GM23338 (cell line): ENCODE results near the gene TSKS. TPM values are rescaled to one million over a fixed set of nuclear protein-coding genes. Genes with fewer than 3 reads are reported as not detected.

ENCODE experiments used
- ATAC-seq: fragments of 200-7000 bp; cut with Tn5 transposase; 3 replicates; pipeline ENCODE4 v1.9.1; 2020
- DNase-seq: peaks from one replicate; pipeline ENCODE4 v3.0.0-alpha.2; 2015; ENCODE audit warnings: low spot score
- H2AFZ ChIP-seq: fragments of 200-600 bp; sonication (generic); 2 replicates; pipeline ENCODE4 v1.8.0; 2016; ENCODE audit warnings: antibody characterized with exemption, mild to moderate bottlenecking, moderate library complexity
- H3F3A ChIP-seq: fragments of 200-600 bp; sonication (generic); replicated peaks from 2 replicates; pipeline ENCODE4 v1.8.0; 2017; ENCODE audit warnings: antibody characterized with exemption, mixed run types, low read depth
- H3K27ac ChIP-seq: fragments of 200-600 bp; sonication (generic); 2 replicates; pipeline ENCODE4 v1.6.1; 2016; ENCODE audit warnings: low read depth
- H3K27me3 ChIP-seq: fragments of 200-600 bp; sonication (generic); 2 replicates; pipeline ENCODE4 v1.8.0; 2016; ENCODE audit warnings: mild to moderate bottlenecking, mixed run types, moderate library complexity; ENCODE audit not compliant: insufficient read depth
- H3K36me3 ChIP-seq: fragments of 200-600 bp; sonication (generic); 2 replicates; pipeline ENCODE4 v1.8.0; 2016; ENCODE audit warnings: mild to moderate bottlenecking; ENCODE audit not compliant: insufficient read depth
- H3K4me1 ChIP-seq: fragments of 200-600 bp; sonication (generic); 2 replicates; pipeline ENCODE4 v1.8.0; 2016; ENCODE audit warnings: mild to moderate bottlenecking, moderate library complexity; ENCODE audit not compliant: insufficient read depth
- H3K4me2 ChIP-seq: fragments of 200-600 bp; sonication (generic); 2 replicates; pipeline ENCODE4 v1.7.1; 2017; ENCODE audit warnings: mixed run types
- H3K4me3 ChIP-seq: fragments of 200-600 bp; sonication (generic); 2 replicates; pipeline ENCODE4 v1.6.1; 2016; ENCODE audit warnings: mixed run types
- H3K79me2 ChIP-seq: fragments of 200-600 bp; sonication (generic); replicated peaks from 2 replicates; pipeline ENCODE4 v1.8.0; 2017; ENCODE audit warnings: mild to moderate bottlenecking; ENCODE audit not compliant: insufficient read depth
- H3K9me2 ChIP-seq: fragments of 200-600 bp; sonication (generic); 2 replicates; pipeline ENCODE4 v1.8.0; 2017; ENCODE audit not compliant: insufficient read depth
- H4K20me1 ChIP-seq: fragments of 200-600 bp; sonication (generic); replicated peaks from 2 replicates; pipeline ENCODE4 v1.8.0; 2017; ENCODE audit warnings: mild to moderate bottlenecking; ENCODE audit not compliant: insufficient read depth
- H3K27ac Mint-ChIP-seq: 2 replicates; pipeline ENCODE4 v1.8.0; 2020; ENCODE audit warnings: inconsistent platforms, mild to moderate bottlenecking, moderate library complexity, mixed read lengths
- H3K27me3 Mint-ChIP-seq: 3 replicates; pipeline ENCODE4 v1.8.0; 2022; ENCODE audit warnings: low read depth, mild to moderate bottlenecking, moderate library complexity, mixed read lengths, inconsistent platforms; ENCODE audit not compliant: insufficient read depth, poor library complexity
- H3K36me3 Mint-ChIP-seq: 3 replicates; pipeline ENCODE4 v1.8.0; 2021; ENCODE audit warnings: low read depth, mild to moderate bottlenecking, inconsistent platforms, moderate library complexity, mixed read lengths
- H3K4me1 Mint-ChIP-seq: 3 replicates; pipeline ENCODE4 v1.8.0; 2020; ENCODE audit warnings: mild to moderate bottlenecking, inconsistent platforms, mixed read lengths
- H3K4me3 Mint-ChIP-seq: 3 replicates; pipeline ENCODE4 v1.8.0; 2021; ENCODE audit warnings: moderate library complexity, mild to moderate bottlenecking, inconsistent platforms, mixed read lengths
- H3K9me3 Mint-ChIP-seq: 3 replicates; pipeline ENCODE4 v1.8.0; 2020; ENCODE audit warnings: moderate library complexity, mild to moderate bottlenecking, inconsistent platforms, mixed read lengths
- CREB1 ChIP-seq: fragments of 250-450 bp; sonication (Bioruptor Pico); IDR thresholded peaks from 2 replicates; pipeline ENCODE4 v1.5.0; 2020; ENCODE audit warnings: low read depth, mild to moderate bottlenecking, moderate library complexity
- EZH2 ChIP-seq: fragments of 200-600 bp; sonication (generic); IDR thresholded peaks from one replicate; pipeline ENCODE4 v1.8.0; 2017; ENCODE audit warnings: antibody characterized with exemption, mild to moderate bottlenecking, low read depth; ENCODE audit not compliant: unreplicated experiment
- EZH2phosphoT487 ChIP-seq: fragments of 200-600 bp; sonication (generic); IDR thresholded peaks from one replicate; pipeline ENCODE4 v1.8.1; 2018; ENCODE audit warnings: antibody characterized with exemption; ENCODE audit not compliant: unreplicated experiment
- JUNB ChIP-seq: IDR thresholded peaks from one replicate; pipeline ENCODE4 v1.6.1; 2016; ENCODE audit warnings: antibody characterized with exemption; ENCODE audit not compliant: unreplicated experiment
- POLR2AphosphoS5 ChIP-seq: IDR thresholded peaks from 2 replicates; pipeline ENCODE4 v1.6.1; 2016; ENCODE audit warnings: antibody characterized with exemption, low read depth
- STAT1 ChIP-seq: IDR thresholded peaks from one replicate; pipeline ENCODE4 v1.6.1; 2016; ENCODE audit warnings: antibody characterized with exemption; ENCODE audit not compliant: unreplicated experiment
- ZNF114 ChIP-seq: fragments of 250-450 bp; sonication (Bioruptor Pico); IDR thresholded peaks from 2 replicates; pipeline ENCODE4 v1.5.0; 2020; ENCODE audit warnings: mild to moderate bottlenecking, moderate library complexity
- ZNF331 ChIP-seq: fragments of 250-450 bp; sonication (Bioruptor Pico); IDR thresholded peaks from 2 replicates; pipeline ENCODE4 v1.5.0; 2020; ENCODE audit warnings: low read depth, mild to moderate bottlenecking, moderate library complexity
- polyA plus RNA-seq: library from polyadenylated mRNA; unstranded; fragments of >200 nt; fragmentation: Nextera tagmentation; extraction: Ambion mirVana; gene quantifications from 2 replicates; pipeline ENCODE4 v1.2.1, GENCODE V29; 2016
- total RNA-seq: library from RNA; depleted of rRNA; stranded (reverse); fragments of >200 nt; shearing (Covaris generic); gene quantifications from 2 replicates; pipeline ENCODE4 v1.2.3, GENCODE V29; 2014
- TF ChIP-seq, protein P1 (sequence below): IDR thresholded peaks from one replicate; pipeline ENCODE4 v1.6.1; 2018; ENCODE audit warnings: antibody characterized with exemption; ENCODE audit not compliant: unreplicated experiment
- TF ChIP-seq, protein P2 (sequence below): fragments of 250-450 bp; sonication (Bioruptor Pico); IDR thresholded peaks from 2 replicates; pipeline ENCODE4 v1.5.0; 2020; ENCODE audit warnings: mild to moderate bottlenecking, moderate library complexity

The TSKS gene
- total and polyA plus RNA-seq, 2 experiments from 2014 or later, result 0.99 TPM; not detected in 1

DNA sequence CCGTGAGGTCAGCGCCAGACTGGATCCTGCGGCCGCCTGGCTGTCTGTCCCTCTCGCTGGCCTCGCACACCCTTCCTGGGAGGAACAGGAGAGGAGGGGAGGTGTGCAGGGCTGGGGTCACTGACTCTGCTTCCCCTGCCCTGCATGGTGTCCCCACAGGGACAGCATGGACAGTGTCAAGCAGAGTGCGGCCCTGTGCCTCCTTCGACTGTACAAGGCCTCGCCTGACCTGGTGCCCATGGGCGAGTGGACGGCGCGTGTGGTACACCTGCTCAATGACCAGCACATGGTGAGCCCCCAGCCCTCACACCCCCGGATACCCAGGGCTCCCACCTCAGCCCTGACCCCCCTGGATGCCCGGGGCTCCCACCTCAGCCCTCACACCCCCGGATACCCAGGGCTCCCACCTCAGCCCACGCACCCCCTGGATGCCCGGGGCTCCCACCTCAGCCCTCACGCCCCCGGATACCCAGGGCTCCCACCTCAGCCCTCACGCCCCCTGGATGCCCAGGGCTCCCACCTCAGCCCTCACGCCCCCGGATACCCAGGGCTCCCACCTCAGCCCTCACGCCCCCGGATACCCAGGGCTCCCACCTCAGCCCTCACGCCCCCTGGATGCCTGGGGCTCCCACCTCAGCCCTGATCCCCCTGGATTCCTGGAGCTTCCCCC is 28.8 kb upstream of the TSKS start (continued):
- TF ChIP-seq, protein P1, sequence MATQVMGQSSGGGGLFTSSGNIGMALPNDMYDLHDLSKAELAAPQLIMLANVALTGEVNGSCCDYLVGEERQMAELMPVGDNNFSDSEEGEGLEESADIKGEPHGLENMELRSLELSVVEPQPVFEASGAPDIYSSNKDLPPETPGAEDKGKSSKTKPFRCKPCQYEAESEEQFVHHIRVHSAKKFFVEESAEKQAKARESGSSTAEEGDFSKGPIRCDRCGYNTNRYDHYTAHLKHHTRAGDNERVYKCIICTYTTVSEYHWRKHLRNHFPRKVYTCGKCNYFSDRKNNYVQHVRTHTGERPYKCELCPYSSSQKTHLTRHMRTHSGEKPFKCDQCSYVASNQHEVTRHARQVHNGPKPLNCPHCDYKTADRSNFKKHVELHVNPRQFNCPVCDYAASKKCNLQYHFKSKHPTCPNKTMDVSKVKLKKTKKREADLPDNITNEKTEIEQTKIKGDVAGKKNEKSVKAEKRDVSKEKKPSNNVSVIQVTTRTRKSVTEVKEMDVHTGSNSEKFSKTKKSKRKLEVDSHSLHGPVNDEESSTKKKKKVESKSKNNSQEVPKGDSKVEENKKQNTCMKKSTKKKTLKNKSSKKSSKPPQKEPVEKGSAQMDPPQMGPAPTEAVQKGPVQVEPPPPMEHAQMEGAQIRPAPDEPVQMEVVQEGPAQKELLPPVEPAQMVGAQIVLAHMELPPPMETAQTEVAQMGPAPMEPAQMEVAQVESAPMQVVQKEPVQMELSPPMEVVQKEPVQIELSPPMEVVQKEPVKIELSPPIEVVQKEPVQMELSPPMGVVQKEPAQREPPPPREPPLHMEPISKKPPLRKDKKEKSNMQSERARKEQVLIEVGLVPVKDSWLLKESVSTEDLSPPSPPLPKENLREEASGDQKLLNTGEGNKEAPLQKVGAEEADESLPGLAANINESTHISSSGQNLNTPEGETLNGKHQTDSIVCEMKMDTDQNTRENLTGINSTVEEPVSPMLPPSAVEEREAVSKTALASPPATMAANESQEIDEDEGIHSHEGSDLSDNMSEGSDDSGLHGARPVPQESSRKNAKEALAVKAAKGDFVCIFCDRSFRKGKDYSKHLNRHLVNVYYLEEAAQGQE, result no peak
- TF ChIP-seq ZNF331 (no peak), JUNB (no peak), EZH2phosphoT487 (no peak), STAT1 (no peak)

DNA sequence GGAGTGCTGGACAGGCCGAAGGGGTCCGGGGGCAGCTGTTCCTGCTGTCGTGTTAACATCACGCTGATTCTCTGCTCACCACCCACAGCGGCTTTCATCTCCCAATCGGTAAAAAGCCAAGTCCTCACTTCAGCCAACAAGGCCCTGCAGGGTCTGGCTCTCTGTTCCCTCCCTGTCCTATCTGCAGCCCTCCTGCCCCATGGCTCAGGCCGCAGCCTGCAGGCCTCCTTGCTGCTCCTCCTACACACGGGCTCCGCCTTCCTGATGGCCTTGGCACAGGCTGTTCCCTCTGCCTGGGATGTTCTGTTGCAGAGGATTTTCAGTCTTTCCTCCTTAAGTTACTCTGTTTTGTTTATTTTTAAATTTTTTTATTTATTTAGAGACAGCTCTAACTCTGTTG is 27.8 kb upstream of the TSKS start:
- Histone ChIP-seq H3K4me1 (no peaks in the 10 kb centered on the region), H3K4me3 (no peak overlapping the region), H3F3A (no peaks in the 10 kb centered on the region), H4K20me1 (peaks cover 4% of the 10 kb centered on the region), H2AFZ (no peak overlapping the region), H3K4me2 (no peak overlapping the region), H3K79me2 (no peaks in the 10 kb centered on the region; the same call in 1 of the 2 replicates), H3K27me3 (no peaks in the 10 kb centered on the region), H3K36me3 (no peaks in the 10 kb centered on the region; the same call in 1 of the 2 replicates), H3K27ac (no peak overlapping the region), H3K9me2 (no peaks in the 10 kb centered on the region)
- no peak overlapping the region; the same call in 2 of the 3 replicates for H3K4me3 Mint-ChIP-seq
- DNase-seq (no peak), ATAC-seq (no peak; the same call in 2 of the 3 replicates)
- peaks cover 14% of the 10 kb centered on the region for H3K27me3 Mint-ChIP-seq
- H3K36me3 Mint-ChIP-seq, result peaks cover 42% of the 10 kb centered on the region
- no peak overlapping the region for H3K27ac Mint-ChIP-seq
- no peaks in the 10 kb centered on the region for H3K4me1 Mint-ChIP-seq
- H3K9me3 Mint-ChIP-seq, result peaks cover 3% of the 10 kb centered on the region; the same call in 1 of the 3 replicates
- no peak for TF ChIP-seq EZH2
- TF ChIP-seq JUNB, result no peak
- no peak for TF ChIP-seq ZNF114 (CRISPR knock-in tag)
- TF ChIP-seq, protein P2, sequence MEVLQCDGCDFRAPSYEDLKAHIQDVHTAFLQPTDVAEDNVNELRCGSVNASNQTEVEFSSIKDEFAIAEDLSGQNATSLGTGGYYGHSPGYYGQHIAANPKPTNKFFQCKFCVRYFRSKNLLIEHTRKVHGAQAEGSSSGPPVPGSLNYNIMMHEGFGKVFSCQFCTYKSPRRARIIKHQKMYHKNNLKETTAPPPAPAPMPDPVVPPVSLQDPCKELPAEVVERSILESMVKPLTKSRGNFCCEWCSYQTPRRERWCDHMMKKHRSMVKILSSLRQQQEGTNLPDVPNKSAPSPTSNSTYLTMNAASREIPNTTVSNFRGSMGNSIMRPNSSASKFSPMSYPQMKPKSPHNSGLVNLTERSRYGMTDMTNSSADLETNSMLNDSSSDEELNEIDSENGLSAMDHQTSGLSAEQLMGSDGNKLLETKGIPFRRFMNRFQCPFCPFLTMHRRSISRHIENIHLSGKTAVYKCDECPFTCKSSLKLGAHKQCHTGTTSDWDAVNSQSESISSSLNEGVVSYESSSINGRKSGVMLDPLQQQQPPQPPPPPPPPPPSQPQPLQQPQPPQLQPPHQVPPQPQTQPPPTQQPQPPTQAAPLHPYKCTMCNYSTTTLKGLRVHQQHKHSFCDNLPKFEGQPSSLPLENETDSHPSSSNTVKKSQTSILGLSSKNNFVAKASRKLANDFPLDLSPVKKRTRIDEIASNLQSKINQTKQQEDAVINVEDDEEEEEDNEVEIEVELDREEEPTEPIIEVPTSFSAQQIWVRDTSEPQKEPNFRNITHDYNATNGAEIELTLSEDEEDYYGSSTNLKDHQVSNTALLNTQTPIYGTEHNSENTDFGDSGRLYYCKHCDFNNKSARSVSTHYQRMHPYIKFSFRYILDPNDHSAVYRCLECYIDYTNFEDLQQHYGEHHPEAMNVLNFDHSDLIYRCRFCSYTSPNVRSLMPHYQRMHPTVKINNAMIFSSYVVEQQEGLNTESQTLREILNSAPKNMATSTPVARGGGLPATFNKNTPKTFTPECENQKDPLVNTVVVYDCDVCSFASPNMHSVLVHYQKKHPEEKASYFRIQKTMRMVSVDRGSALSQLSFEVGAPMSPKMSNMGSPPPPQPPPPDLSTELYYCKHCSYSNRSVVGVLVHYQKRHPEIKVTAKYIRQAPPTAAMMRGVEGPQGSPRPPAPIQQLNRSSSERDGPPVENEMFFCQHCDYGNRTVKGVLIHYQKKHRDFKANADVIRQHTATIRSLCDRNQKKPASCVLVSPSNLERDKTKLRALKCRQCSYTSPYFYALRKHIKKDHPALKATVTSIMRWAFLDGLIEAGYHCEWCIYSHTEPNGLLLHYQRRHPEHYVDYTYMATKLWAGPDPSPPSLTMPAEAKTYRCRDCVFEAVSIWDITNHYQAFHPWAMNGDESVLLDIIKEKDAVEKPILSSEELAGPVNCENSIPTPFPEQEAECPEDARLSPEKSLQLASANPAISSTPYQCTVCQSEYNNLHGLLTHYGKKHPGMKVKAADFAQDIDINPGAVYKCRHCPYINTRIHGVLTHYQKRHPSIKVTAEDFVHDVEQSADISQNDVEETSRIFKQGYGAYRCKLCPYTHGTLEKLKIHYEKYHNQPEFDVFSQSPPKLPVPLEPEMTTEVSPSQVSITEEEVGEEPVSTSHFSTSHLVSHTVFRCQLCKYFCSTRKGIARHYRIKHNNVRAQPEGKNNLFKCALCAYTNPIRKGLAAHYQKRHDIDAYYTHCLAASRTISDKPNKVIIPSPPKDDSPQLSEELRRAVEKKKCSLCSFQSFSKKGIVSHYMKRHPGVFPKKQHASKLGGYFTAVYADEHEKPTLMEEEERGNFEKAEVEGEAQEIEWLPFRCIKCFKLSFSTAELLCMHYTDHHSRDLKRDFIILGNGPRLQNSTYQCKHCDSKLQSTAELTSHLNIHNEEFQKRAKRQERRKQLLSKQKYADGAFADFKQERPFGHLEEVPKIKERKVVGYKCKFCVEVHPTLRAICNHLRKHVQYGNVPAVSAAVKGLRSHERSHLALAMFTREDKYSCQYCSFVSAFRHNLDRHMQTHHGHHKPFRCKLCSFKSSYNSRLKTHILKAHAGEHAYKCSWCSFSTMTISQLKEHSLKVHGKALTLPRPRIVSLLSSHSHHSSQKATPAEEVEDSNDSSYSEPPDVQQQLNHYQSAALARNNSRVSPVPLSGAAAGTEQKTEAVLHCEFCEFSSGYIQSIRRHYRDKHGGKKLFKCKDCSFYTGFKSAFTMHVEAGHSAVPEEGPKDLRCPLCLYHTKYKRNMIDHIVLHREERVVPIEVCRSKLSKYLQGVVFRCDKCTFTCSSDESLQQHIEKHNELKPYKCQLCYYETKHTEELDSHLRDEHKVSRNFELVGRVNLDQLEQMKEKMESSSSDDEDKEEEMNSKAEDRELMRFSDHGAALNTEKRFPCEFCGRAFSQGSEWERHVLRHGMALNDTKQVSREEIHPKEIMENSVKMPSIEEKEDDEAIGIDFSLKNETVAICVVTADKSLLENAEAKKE, result no peak
- no peak for TF ChIP-seq CREB1 (CRISPR knock-in tag)
- TF ChIP-seq STAT1, result no peak
- TF ChIP-seq POLR2AphosphoS5, result no peak
- TF ChIP-seq, protein P1, result no peak
- TF ChIP-seq ZNF331, result no peak
